Retinal pigment epithelial cell (primary cell): ENCODE data around the gene TMTC4.

Source experiments
- DNase-seq: peaks from one replicate; pipeline ENCODE4 v3.0.0-alpha.2; 2010; ENCODE audit warnings: low read depth
- H3K4me3 ChIP-seq: 2 replicates; pipeline ENCODE4 v1.5.1; 2011; ENCODE audit warnings: mild to moderate bottlenecking, low read length, control low read depth, moderate library complexity
- TF ChIP-seq, protein P1 (sequence below): conservative IDR thresholded peaks from 2 replicates; pipeline ENCODE4 v1.5.1; 2011; ENCODE audit warnings: low read depth, low read length, control low read depth, inconsistent platforms

The TMTC4 gene

DNA sequence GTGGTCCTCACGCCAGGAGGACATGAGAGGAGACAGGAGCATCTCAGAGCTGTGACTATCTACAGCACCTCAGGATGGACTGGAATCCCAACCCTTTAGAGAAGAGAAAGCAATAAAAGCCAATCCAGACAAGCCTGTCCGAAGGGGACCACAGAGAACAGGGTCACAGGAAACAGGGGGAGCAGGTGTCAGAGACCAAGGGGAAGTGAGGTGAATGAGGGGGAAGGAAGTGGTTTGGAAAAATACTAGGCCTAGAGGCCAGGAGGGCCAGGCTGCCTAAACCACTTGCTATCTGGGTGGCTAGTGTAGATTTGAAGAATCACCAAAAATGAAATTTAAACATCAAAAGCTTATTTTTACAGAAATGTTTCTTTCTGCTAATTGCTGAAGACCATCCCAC, 16.2 kb downstream of the TMTC4 start:
- TF ChIP-seq, protein P1, sequence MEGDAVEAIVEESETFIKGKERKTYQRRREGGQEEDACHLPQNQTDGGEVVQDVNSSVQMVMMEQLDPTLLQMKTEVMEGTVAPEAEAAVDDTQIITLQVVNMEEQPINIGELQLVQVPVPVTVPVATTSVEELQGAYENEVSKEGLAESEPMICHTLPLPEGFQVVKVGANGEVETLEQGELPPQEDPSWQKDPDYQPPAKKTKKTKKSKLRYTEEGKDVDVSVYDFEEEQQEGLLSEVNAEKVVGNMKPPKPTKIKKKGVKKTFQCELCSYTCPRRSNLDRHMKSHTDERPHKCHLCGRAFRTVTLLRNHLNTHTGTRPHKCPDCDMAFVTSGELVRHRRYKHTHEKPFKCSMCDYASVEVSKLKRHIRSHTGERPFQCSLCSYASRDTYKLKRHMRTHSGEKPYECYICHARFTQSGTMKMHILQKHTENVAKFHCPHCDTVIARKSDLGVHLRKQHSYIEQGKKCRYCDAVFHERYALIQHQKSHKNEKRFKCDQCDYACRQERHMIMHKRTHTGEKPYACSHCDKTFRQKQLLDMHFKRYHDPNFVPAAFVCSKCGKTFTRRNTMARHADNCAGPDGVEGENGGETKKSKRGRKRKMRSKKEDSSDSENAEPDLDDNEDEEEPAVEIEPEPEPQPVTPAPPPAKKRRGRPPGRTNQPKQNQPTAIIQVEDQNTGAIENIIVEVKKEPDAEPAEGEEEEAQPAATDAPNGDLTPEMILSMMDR, result no peak
- no peak for DNase-seq
- H3K4me3 ChIP-seq, result no peak overlapping the region

DNA sequence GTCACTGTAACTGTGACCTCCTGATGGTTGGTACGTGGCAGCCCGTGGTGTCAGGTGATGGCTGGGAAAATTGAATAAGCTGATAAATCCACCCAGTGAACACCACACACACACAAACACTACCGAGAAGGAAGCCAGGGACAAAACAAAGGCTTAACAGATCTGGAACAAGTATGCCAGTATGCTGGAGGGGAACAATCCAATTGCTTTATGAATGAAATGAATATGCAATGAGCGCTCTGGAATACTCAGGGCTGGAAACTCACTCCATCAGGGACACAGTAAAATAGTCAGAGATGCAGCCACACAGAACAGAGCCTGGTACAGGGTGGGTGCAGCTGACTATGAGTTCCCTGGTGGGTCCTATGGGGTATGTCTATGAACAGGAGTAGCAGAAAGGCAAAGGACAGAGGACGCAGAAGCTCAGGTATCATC, 16.7 kb downstream of the TMTC4 start:
- H3K4me3 ChIP-seq, result no peak overlapping the region
- peak; percentile 69 for DNase-seq
- TF ChIP-seq, protein P1, result no peak

DNA sequence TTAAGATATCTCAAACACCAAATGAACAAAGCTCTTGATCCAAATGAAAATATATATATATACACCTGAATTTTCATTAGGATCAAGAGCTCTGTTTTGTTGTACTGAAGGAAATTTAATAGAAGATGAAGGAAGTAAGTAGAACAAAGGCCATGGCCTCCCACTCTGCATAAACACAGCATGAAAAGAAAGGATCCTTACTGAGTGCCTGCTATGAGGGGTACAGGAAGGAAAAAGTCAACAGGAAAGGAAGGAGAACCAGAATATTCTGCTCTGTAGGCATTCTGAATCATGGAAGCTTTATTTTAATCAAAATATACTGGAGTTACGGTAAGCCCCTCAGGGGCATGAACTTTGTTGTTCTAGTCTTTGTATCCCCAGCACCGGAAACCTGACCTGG, 22.1 kb downstream of the TMTC4 start:
- no peak overlapping the region for H3K4me3 ChIP-seq
- TF ChIP-seq, protein P1, result no peak
- DNase-seq, result no peak

DNA sequence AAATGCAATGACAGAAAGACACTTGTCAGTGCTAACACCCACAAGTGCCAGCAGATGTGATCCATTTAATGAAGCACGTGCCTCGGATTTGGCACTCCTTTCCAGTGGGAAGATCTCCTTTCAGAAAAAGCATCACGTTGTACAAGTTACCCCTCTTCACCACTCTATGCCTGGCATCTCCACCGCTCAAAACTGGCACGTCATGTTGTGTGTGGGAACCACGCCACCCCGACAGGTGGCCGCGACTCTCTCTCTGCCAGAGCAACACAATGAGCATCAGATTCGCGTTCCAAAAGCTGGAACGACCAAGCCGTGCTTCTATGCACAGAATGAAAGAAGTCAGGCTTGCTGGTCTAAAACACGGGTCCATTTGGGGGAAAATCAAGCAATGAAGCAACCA, 24.3 kb downstream of the TMTC4 start:
- TF ChIP-seq, protein P1, result no peak
- no peak overlapping the region for H3K4me3 ChIP-seq
- DNase-seq, result no peak

DNA sequence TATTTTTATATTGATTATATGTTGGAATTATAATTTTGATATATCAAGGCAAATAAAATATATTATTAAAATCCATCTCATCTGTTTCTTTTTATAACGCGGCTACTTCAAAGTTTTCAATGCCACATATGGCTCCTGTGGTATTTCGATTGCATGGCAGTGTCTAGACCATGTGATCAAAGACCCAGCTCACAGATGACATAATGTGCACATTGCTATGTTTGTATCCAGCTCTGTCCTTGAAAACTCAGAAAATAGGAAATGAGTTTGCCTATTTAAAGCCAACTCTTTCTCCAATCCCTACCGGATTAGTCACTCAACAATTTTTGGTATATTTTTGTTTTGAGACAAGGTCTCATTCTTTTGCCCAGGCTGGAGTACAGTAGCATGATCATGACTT, 26.2 kb downstream of the TMTC4 start:
- no peak for DNase-seq

DNA sequence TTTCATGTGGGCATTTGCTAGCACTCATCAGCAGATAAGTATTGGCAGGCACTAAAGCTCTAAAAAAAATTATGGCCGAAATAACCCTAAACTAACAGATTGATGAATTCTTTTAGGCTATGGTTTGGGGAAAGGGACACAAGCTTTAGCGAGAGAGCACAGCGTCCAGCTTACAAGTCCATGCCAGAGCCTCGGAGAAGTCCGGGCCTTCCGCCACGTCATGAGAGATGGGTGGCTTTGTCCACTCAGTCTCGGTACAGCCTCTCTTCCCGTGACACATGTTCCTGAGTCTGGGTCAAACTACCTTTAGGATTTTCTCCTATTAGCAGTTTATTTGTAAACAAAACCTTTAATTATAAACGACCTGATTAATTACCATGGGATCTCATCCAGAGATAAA, 27.7 kb downstream of the TMTC4 start:
- TF ChIP-seq, protein P1, result no peak
- no peak overlapping the region for H3K4me3 ChIP-seq
- no peak for DNase-seq

More for the DNA sequence above, 26.2 kb downstream of the TMTC4 start:
- no peak overlapping the region for H3K4me3 ChIP-seq
- TF ChIP-seq, protein P1, result no peak

DNA sequence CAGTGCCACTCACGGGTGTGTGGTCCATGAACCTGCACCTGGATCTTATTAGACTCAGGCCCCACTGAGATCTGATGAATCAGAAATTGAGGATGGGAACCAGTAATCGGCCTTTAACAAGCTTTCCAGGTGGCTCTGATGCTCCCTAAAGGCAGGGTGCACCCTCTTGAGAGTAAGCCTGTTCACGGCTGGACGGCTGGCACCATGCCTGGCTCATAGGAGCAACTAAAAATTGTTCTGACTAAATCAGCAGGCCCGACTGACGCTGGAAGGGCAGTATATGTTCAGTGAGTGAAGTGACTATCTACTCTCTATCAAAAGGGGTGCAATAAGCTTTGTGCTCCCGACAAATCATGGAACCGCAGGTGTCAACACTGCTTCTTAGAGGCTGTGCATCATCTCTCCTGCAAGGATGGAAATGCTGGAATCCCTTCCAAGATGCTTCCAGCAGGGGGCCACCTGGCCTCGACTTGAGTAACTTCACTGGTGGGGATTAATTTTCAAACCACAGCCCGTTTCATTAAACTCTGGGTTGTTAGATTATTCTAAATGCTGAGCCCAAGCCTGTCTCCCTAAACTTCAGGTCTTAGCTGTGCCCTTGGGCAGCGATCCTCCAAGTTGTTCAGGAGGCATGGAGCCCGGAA, 28.4 kb downstream of the TMTC4 start:
- TF ChIP-seq, protein P1, result peak; percentile 83
- no peak overlapping the region for H3K4me3 ChIP-seq
- DNase-seq, result no peak
